Neural cell (in vitro differentiated cells): ENCODE measurements around the gene OPRL1. TPM values are rescaled to one million over a fixed set of nuclear protein-coding genes. Genes with fewer than 3 reads are reported as not detected.

ENCODE experiments used
- H2AFZ ChIP-seq: fragments of 200-600, 300-800 bp; sonication (generic), shearing (Covaris generic); 2 replicates; pipeline ENCODE4 v1.6.0; 2014; ENCODE audit warnings: low read depth, mild to moderate bottlenecking, antibody characterized with exemption, low read length, moderate library complexity
- H3F3A ChIP-seq: fragments of 200-600 bp; shearing (Covaris generic); 2 replicates; pipeline ENCODE4 v1.6.1; 2016; ENCODE audit warnings: mild to moderate bottlenecking, moderate library complexity, mixed read lengths, antibody characterized with exemption, low read length; ENCODE audit not compliant: insufficient read depth, poor library complexity, severe bottlenecking
- H3K27ac ChIP-seq: fragments of 200-600, 300-800 bp; sonication (generic), shearing (Covaris generic); 2 replicates; pipeline ENCODE4 v1.5.1; 2014; ENCODE audit warnings: mild to moderate bottlenecking, low read length, moderate library complexity
- H3K27me3 ChIP-seq: fragments of 300-800, 200-600 bp; sonication (generic), shearing (Covaris generic); 2 replicates; pipeline ENCODE4 v1.6.0; 2014; ENCODE audit warnings: mild to moderate bottlenecking, low read depth, low read length, moderate library complexity; ENCODE audit not compliant: insufficient read depth
- H3K36me3 ChIP-seq: fragments of 300-800, 200-600 bp; sonication (generic), shearing (Covaris generic); 2 replicates; pipeline ENCODE4 v1.5.1; 2014; ENCODE audit warnings: mild to moderate bottlenecking, antibody characterized with exemption, low read length, moderate library complexity; ENCODE audit not compliant: insufficient read depth
- H3K4me2 ChIP-seq: fragments of 300-800, 200-600 bp; sonication (generic), shearing (Covaris generic); 2 replicates; pipeline ENCODE4 v1.6.0; 2014; ENCODE audit warnings: mild to moderate bottlenecking, low read length
- H3K4me3 ChIP-seq: fragments of 300-800, 200-600 bp; sonication (generic), shearing (Covaris generic); 2 replicates; pipeline ENCODE4 v1.5.1; 2014; ENCODE audit warnings: mild to moderate bottlenecking, low read length, moderate library complexity
- H3K79me2 ChIP-seq: fragments of 200-600 bp; shearing (Covaris generic); replicated peaks from 2 replicates; pipeline ENCODE4 v1.6.0; 2014; ENCODE audit warnings: mild to moderate bottlenecking, low read length, moderate library complexity; ENCODE audit not compliant: insufficient read depth
- H3K9ac ChIP-seq: fragments of 300-800, 200-600 bp; sonication (generic), shearing (Covaris generic); 2 replicates; pipeline ENCODE4 v1.6.1; 2016; ENCODE audit warnings: mild to moderate bottlenecking, low read length, mixed read lengths
- H3K9me2 ChIP-seq: fragments of 200-600 bp; shearing (Covaris generic); 2 replicates; pipeline ENCODE4 v1.6.1; 2016; ENCODE audit warnings: mild to moderate bottlenecking, low read length, mixed read lengths; ENCODE audit not compliant: insufficient read depth
- H3K9me3 ChIP-seq: fragments of 200-600, 300-800 bp; sonication (generic), shearing (Covaris generic); 2 replicates; pipeline ENCODE4 v1.6.1; 2016; ENCODE audit warnings: mild to moderate bottlenecking, mixed run types, low read length, moderate library complexity, mixed read lengths
- H4K20me1 ChIP-seq: fragments of 200-600 bp; shearing (Covaris generic); 2 replicates; pipeline ENCODE4 v1.6.1; 2016; ENCODE audit warnings: mild to moderate bottlenecking, mixed run types; ENCODE audit not compliant: insufficient read depth
- CTCF ChIP-seq: fragments of 450-650 bp; IDR thresholded peaks from 2 replicates; pipeline ENCODE4 v1.5.1; 2014; ENCODE audit warnings: antibody characterized with exemption, mild to moderate bottlenecking, moderate library complexity; ENCODE audit not compliant: poor library complexity, severe bottlenecking
- EP300 ChIP-seq: fragments of 450-650 bp; conservative IDR thresholded peaks from 2 replicates; pipeline ENCODE4 v1.6.1; 2014; ENCODE audit warnings: antibody characterized with exemption, mild to moderate bottlenecking, moderate library complexity; ENCODE audit not compliant: poor library complexity, severe bottlenecking
- EZH2 ChIP-seq: fragments of 200-600, 300-800 bp; shearing (Covaris generic), sonication (generic); IDR thresholded peaks from 2 replicates; pipeline ENCODE4 v1.6.1; 2014; ENCODE audit warnings: antibody characterized with exemption, low read length, borderline replicate concordance, mild to moderate bottlenecking; ENCODE audit not compliant: insufficient read depth, poor library complexity, severe bottlenecking
- MXI1 ChIP-seq: fragments of 450-650 bp; conservative IDR thresholded peaks from 2 replicates; pipeline ENCODE4 v1.6.1; 2014; ENCODE audit warnings: antibody characterized with exemption, mild to moderate bottlenecking; ENCODE audit not compliant: poor library complexity, severe bottlenecking
- POLR2AphosphoS5 ChIP-seq: IDR thresholded peaks from 2 replicates; pipeline ENCODE4 v1.6.1; 2012
- RAD21 ChIP-seq: fragments of 450-650 bp; conservative IDR thresholded peaks from 2 replicates; pipeline ENCODE4 v1.6.1; 2014; ENCODE audit warnings: antibody characterized with exemption, mild to moderate bottlenecking, moderate library complexity
- REST ChIP-seq: IDR thresholded peaks from 2 replicates; pipeline ENCODE4 v1.6.1; 2012; ENCODE audit warnings: borderline replicate concordance
- SMC3 ChIP-seq: fragments of 450-650 bp; conservative IDR thresholded peaks from 2 replicates; pipeline ENCODE4 v1.6.1; 2014; ENCODE audit warnings: antibody characterized with exemption, mild to moderate bottlenecking, moderate library complexity; ENCODE audit not compliant: poor library complexity
- TAF1 ChIP-seq: IDR thresholded peaks from 2 replicates; pipeline ENCODE4 v1.6.1; 2012; ENCODE audit warnings: low read depth
- polyA plus RNA-seq: library from polyadenylated mRNA; depleted of rRNA; stranded (reverse); fragments of >200 nt; gene quantifications from 2 replicates; pipeline ENCODE4 v1.2.3, GENCODE V29; 2014

OPRL1 gene
- polyA plus RNA-seq, 1 donor from 2014 or later, result 18.3 TPM

GRCh38 chr20:64101731-64102621 lies 22.1 kb downstream of the OPRL1 start:
- no peak overlapping the region for H3K4me2 ChIP-seq
- H3K9me2 ChIP-seq, result no peaks in the 10 kb centered on the region
- no peaks in the 10 kb centered on the region for H4K20me1 ChIP-seq
- H3K4me3 ChIP-seq, result peak overlapping the region; percentile 59
- H3K9me3 ChIP-seq, result no peaks in the 10 kb centered on the region
- H3F3A ChIP-seq, result no peaks in the 10 kb centered on the region
- H3K36me3 ChIP-seq, result no peaks in the 10 kb centered on the region
- no peaks in the 10 kb centered on the region for H3K27me3 ChIP-seq
- peak overlapping the region; percentile 49 for H3K9ac ChIP-seq
- TF ChIP-seq EZH2 (no peak), REST (no peak), TAF1 (no peak), MXI1 (no peak), EP300 (no peak), SMC3 (no peak), RAD21 (peak; percentile 39), POLR2AphosphoS5 (no peak), CTCF (peak; percentile 62)
- H3K27ac ChIP-seq, result peak overlapping the region; percentile 28
- H3K79me2 ChIP-seq, result no peaks in the 10 kb centered on the region
- no peak overlapping the region for H2AFZ ChIP-seq

- no peaks in the 10 kb centered on the region for H4K20me1 ChIP-seq
- no peak overlapping the region for H2AFZ ChIP-seq
- H3K27ac ChIP-seq, result peak overlapping the region; percentile 32
- H3K9me3 ChIP-seq, result no peaks in the 10 kb centered on the region
- H3K4me3 ChIP-seq, result peak overlapping the region; percentile 59
- no peaks in the 10 kb centered on the region for H3K36me3 ChIP-seq
- H3K79me2 ChIP-seq, result no peaks in the 10 kb centered on the region
- H3K4me2 ChIP-seq, result no peak overlapping the region
- peak overlapping the region; percentile 49 for H3K9ac ChIP-seq
- H3K9me2 ChIP-seq, result no peaks in the 10 kb centered on the region
- H3K27me3 ChIP-seq, result no peaks in the 10 kb centered on the region
- TF ChIP-seq EZH2 (no peak), EP300 (no peak), POLR2AphosphoS5 (peak; percentile 59), REST (no peak), RAD21 (peak; percentile 61), MXI1 (peak; percentile 47), TAF1 (peak; percentile 45), SMC3 (peak; percentile 59), CTCF (peak; percentile 38)
- H3F3A ChIP-seq, result no peaks in the 10 kb centered on the region
Measured at GRCh38 chr20:64102647-64103354, 22.9 kb downstream of the OPRL1 start.
